K562 (cell line): ENCODE results near the gene PLEKHM3. TPM values are rescaled to one million over a fixed set of nuclear protein-coding genes. Genes with fewer than 3 reads are reported as not detected.

Experiments used
- ATAC-seq: fragments of 200-7000 bp; cut with Tn5 transposase; 3 replicates; pipeline ENCODE4 v1.9.1; 2020; ENCODE audit warnings: moderate library complexity
- BruUV-seq: library from RNA; stranded (reverse); fragments of 400-500 nt; replicated peaks from 2 replicates; lab custom pipeline; 2021; lab: Mats Ljungman, UMichigan
- CTCF ChIA-PET: fragments of 300-600 bp; formaldehyde crosslinking; extraction: SDS; loops from one replicate; lab custom pipeline; 2021; ENCODE audit warnings: low intra/inter-chr PET ratio; lab: Yijun Ruan, JAX
- POLR2A ChIA-PET: fragments of 300-600, 350-650 bp; sonication (Branson Sonifier 250); formaldehyde crosslinking; extraction: SDS; loops from one replicate; lab custom pipeline; 2021; ENCODE audit warnings: antibody characterized with exemption, inconsistent platforms; lab: Yijun Ruan, JAX
- DNase-seq, 4 experiments: peaks; one replicate each; pipeline versions ENCODE4 v3.0.0 to v3.0.0-alpha.2; 2011 to 2018; ENCODE audit warnings: low spot score in 3 of 4, mixed read lengths in 3 of 4; ENCODE audit errors: extremely low read depth in 1 of 4
- FAIRE-seq: peaks from 2 replicates; lab custom pipeline; 2011; peaks lifted over from hg19 to GRCh38; lab: Jason Lieb, UNC
- H2AFZ ChIP-seq: 2 replicates; pipeline ENCODE4 v1.6.0; 2011; ENCODE audit warnings: low read depth, low read length, control low read depth, inconsistent platforms
- H3K27ac ChIP-seq: fragments of 200-600 bp; 3 replicates; pipeline ENCODE4 v1.8.0; 2011; ENCODE audit warnings: low read depth, mild to moderate bottlenecking, control low read depth, inconsistent platforms, low read length, moderate library complexity, mixed read lengths; ENCODE audit errors: extremely low read depth
- H3K27me3 ChIP-seq, 2 experiments: fragments of 300-600 bp in 1 of 2; 2 replicates in 1 of 2; 3 replicates in 1 of 2; pipeline versions ENCODE4 v1.6.0 to v1.8.0; 2011; ENCODE audit warnings: inconsistent platforms in 2 of 2, low read length in 2 of 2, mild to moderate bottlenecking in 1 of 2, mixed read lengths in 1 of 2, moderate library complexity in 1 of 2; ENCODE audit not compliant: control insufficient read depth in 2 of 2, insufficient read depth in 2 of 2
- H3K36me3 ChIP-seq: fragments of 300-600 bp; 3 replicates; pipeline ENCODE4 v1.8.0; 2011; ENCODE audit warnings: mild to moderate bottlenecking, low read length, inconsistent platforms; ENCODE audit not compliant: control insufficient read depth, insufficient read depth
- H3K4me1 ChIP-seq, 2 experiments: fragments of 200-600 bp in 1 of 2; replicated peaks in 1 of 2; 2 replicates in 1 of 2; 3 replicates in 1 of 2; pipeline versions ENCODE4 v1.5.1 to v1.8.0; 2011; ENCODE audit warnings: inconsistent platforms in 2 of 2, low read length in 2 of 2, mild to moderate bottlenecking in 1 of 2, mixed read lengths in 1 of 2, moderate library complexity in 1 of 2; ENCODE audit not compliant: control insufficient read depth in 2 of 2, insufficient read depth in 2 of 2
- H3K4me2 ChIP-seq: 2 replicates; pipeline ENCODE4 v1.6.1; 2011; ENCODE audit warnings: low read length, control low read depth, inconsistent platforms, mixed read lengths; ENCODE audit not compliant: insufficient read depth
- H3K4me3 ChIP-seq: fragments of 200-600 bp; sonication (generic), shearing (Covaris generic); 2 replicates; pipeline ENCODE4 v1.5.1; 2016; ENCODE audit warnings: control low read depth, inconsistent platforms
- H3K79me2 ChIP-seq: fragments of 200-600 bp; 3 replicates; pipeline ENCODE4 v1.8.0; 2011; ENCODE audit warnings: low read length, inconsistent platforms; ENCODE audit not compliant: control insufficient read depth, insufficient read depth
- H3K9ac ChIP-seq, 2 experiments: 2 replicates each; pipeline versions ENCODE4 v1.6.0 to v1.6.1; 2011; ENCODE audit warnings: low read depth in 2 of 2, low read length in 2 of 2, control low read depth in 1 of 2, inconsistent platforms in 1 of 2, mild to moderate bottlenecking in 1 of 2, mixed read lengths in 1 of 2; ENCODE audit not compliant: insufficient read depth in 1 of 2
- H3K9me1 ChIP-seq: one replicate; pipeline ENCODE4 v1.6.0; 2011; ENCODE audit warnings: inconsistent platforms, mild to moderate bottlenecking, low read length, moderate library complexity; ENCODE audit not compliant: control insufficient read depth, insufficient read depth
- H3K9me3 ChIP-seq: replicated peaks from 2 replicates; pipeline ENCODE4 v1.5.1; 2011; ENCODE audit warnings: low read depth, low read length, inconsistent platforms; ENCODE audit not compliant: control insufficient read depth, insufficient read depth
- H4K20me1 ChIP-seq: replicated peaks from 2 replicates; pipeline ENCODE4 v1.6.1; 2011; ENCODE audit warnings: low read length, inconsistent platforms, mixed read lengths; ENCODE audit not compliant: control insufficient read depth, insufficient read depth
- CEBPG ChIP-seq, 3 experiments: fragments of 200-800 bp in 1 of 3; sonication (Bioruptor generic) in 1 of 3; sonication (generic) in 1 of 3; formaldehyde crosslinking in 1 of 3; IDR thresholded peaks in 2 of 3; conservative IDR thresholded peaks in 1 of 3; 2 replicates each; pipeline versions ENCODE4 v1.6.1 to v1.8.0; 2016 to 2022; ENCODE audit warnings: missing compliant biosample characterization in 2 of 3, missing genetic modification characterization in 2 of 3, mild to moderate bottlenecking in 1 of 3, missing genetic modification reagents in 1 of 3
- JUNB ChIP-seq: fragments of 450-650 bp; formaldehyde crosslinking; conservative IDR thresholded peaks from 2 replicates; pipeline ENCODE4 v1.4.0; 2020; ENCODE audit warnings: mild to moderate bottlenecking
- KAT7 ChIP-seq: sonication (generic); formaldehyde crosslinking; IDR thresholded peaks from 2 replicates; pipeline ENCODE4 v1.8.0; 2022; ENCODE audit warnings: missing genetic modification reagents, mild to moderate bottlenecking, borderline replicate concordance
- WGBS: fragments of 100-300 bp; shearing (Covaris generic); methylation state at CpG from one replicate; pipeline ENCODE4 v1.1.6; 2016; ENCODE audit warnings: low coverage, mixed read lengths; ENCODE audit not compliant: insufficient coverage; ENCODE audit errors: missing lambda C conversion rate; 5-methylcytosine and 5-hydroxymethylcytosine counted together
- in situ Hi-C: fragments of 300-500 bp; cut with MboI; formaldehyde crosslinking; loops from 4 replicates; pipeline ENCODE4 v1.15.0; 2018; ENCODE audit warnings: inconsistent platforms, mixed read lengths
- intact Hi-C: fragments of 100-400 bp; cut with micrococcal nuclease; formaldehyde crosslinking; loops from 2 replicates; pipeline ENCODE4 v1.14.2; 2022
- polyA plus RNA-seq, 8 experiments: library from polyadenylated mRNA; depleted of rRNA in 4 of 8; stranded (reverse) in 5 of 8; unstranded in 3 of 8; fragments of >200 nt; fragmentation: Nextera tagmentation in 2 of 8; fragmentation: Illumina TruSeq in 1 of 8; extraction: Ambion mirVana in 2 of 8; extraction: Trizol in 1 of 8; gene quantifications; 2 replicates each; pipeline versions ENCODE4 v1.2.1 to v1.2.3, GENCODE V29; 2011 to 2014; ENCODE audit warnings: inconsistent platforms in 1 of 8, missing spikeins in 1 of 8
- total RNA-seq, 7 experiments: library from RNA; depleted of rRNA in 6 of 7; stranded (reverse); fragments of >200 nt in 6 of 7; fragmentation: Illumina TruSeq in 2 of 7; extraction: Trizol in 2 of 7; gene quantifications; 2 replicates each; pipeline versions ENCODE4 v1.2.1 to v1.2.3, GENCODE V29; 2011 to 2021; ENCODE audit warnings: low replicate concordance in 1 of 7

The PLEKHM3 gene
- total and polyA plus RNA-seq, 9 of the 15 experiments (the other 6 are each of a cell fraction or from before 2014, with no cell fraction given), result 0.24 to 1.6 (median 1.0) TPM

- Histone ChIP-seq H3K36me3 (no peaks in the 10 kb centered on the region), H3K4me3 (no peak overlapping the region), H3K27me3 (no peaks in the 10 kb centered on the region), H3K9me3 (no peaks in the 10 kb centered on the region), H3K9me1 (no peaks in the 10 kb centered on the region), H3K27ac (no peak overlapping the region), H3K79me2 (no peaks in the 10 kb centered on the region), H3K4me1 (peaks cover 0 to 3% of the 10 kb centered on the region in 2 experiments; a peak in 3 of 5 replicates), H3K9ac (no peak overlapping the region), H2AFZ (no peak overlapping the region), H3K4me2 (no peak overlapping the region), H4K20me1 (no peaks in the 10 kb centered on the region)
- ATAC-seq (no peak), FAIRE-seq (no peak), DNase-seq (no peak)
- TF ChIP-seq KAT7, result no peak
- TF ChIP-seq JUNB (CRISPR knock-in tag), result no peak
- TF ChIP-seq CEBPG (CRISPR knock-in tag; IDR thresholded peaks at IDR 0.05), result no peak
- no peak for TF ChIP-seq CEBPG (tag; conservative IDR thresholded peaks at IDR 0.05 in 1 of 2, IDR thresholded peaks at IDR 0.05 in 1 of 2)
- ChIA-PET POLR2A (interaction anchor here (0.7 to 1.6 kb wide), 2 partner anchors 12 to 19 kb away, joined by 3 to 4 read pairs; no protein-coding TSS in a partner anchor), CTCF (no interaction called here)
- in situ Hi-C loops, result loop anchor here (5.0 kb wide), 1 partner anchor 53 kb away; no protein-coding TSS in a partner anchor
- WGBS, result 69% methylated on average over 16 of the region's 17 CpGs
- no TSS peak for BruUV-seq
- intact Hi-C loops, result no loop called here
Measured at GRCh38 chr2:207825045-207825954, 200.0 kb downstream of the PLEKHM3 start.
